ENCODE results near the gene PIK3R2. TPM values are rescaled to one million over a fixed set of nuclear protein-coding genes. Genes with fewer than 3 reads are reported as not detected.

PIK3R2 gene
- total and polyA plus RNA-seq, 2 of the 8 experiments (the other 6 are each of a cell fraction or from before 2014, with no cell fraction given): 21.7 to 57.1 TPM

GRCh38 chr19:18202397-18202777 lies 49.4 kb downstream of the PIK3R2 start (continued):
- TF ChIP-seq CHD7 (IDR thresholded peaks at IDR 0.05; ENCODE audit: insufficient replicate concordance, low read length) (no peak), TEAD4 (IDR thresholded peaks at IDR 0.05; ENCODE audit: low read depth, low read length) (no peak), NRF1 (IDR thresholded peaks at IDR 0.05; ENCODE audit: low read depth, low read length) (no peak), SP2 (IDR thresholded peaks at IDR 0.05; ENCODE audit: low read length) (no peak), BACH1 (IDR thresholded peaks at IDR 0.05; ENCODE audit: low read length) (no peak), CBX5 (IDR thresholded peaks at IDR 0.05; ENCODE audit: low read depth, low read length) (no peak), SIRT6 (IDR thresholded peaks at IDR 0.05; ENCODE audit: low read length) (no peak), MAFK (IDR thresholded peaks at IDR 0.05; ENCODE audit: low read depth, low read length) (no peak), TBP (IDR thresholded peaks at IDR 0.05; ENCODE audit: low read depth, low read length) (no peak), POLR2A (IDR thresholded peaks at IDR 0.05; ENCODE audit: control extremely low read depth in 1 of 2, low read depth in 2 of 2, low read length in 2 of 2) (no peak), ZNF274 (IDR thresholded peaks at IDR 0.05; ENCODE audit: borderline replicate concordance, extremely low read depth, low read length) (no peak)
